HFF-Myc (cell line): ENCODE results near the gene NTN5.
A peak's percentile ranks its signal among the peaks of the same experiment; 100 is the strongest.

Experiments
- DNase-seq: peaks from one replicate; pipeline ENCODE4 v3.0.0-alpha.2; 2011; ENCODE audit warnings: low read depth; ENCODE audit errors: extremely low read depth
- H3K4me3 ChIP-seq: replicated peaks from 2 replicates; pipeline ENCODE4 v1.5.1; 2011; ENCODE audit warnings: low read depth, mild to moderate bottlenecking, control low read depth, low read length
- TF ChIP-seq, protein P1 (sequence below): IDR thresholded peaks from 2 replicates; pipeline ENCODE4 v1.5.1; 2012; ENCODE audit warnings: mild to moderate bottlenecking, low read depth, low read length, control low read depth; ENCODE audit errors: missing control alignments

The NTN5 gene

GRCh38 chr19:48644355-48644754 lies 28.5 kb downstream of the NTN5 start:
- TF ChIP-seq, protein P1, sequence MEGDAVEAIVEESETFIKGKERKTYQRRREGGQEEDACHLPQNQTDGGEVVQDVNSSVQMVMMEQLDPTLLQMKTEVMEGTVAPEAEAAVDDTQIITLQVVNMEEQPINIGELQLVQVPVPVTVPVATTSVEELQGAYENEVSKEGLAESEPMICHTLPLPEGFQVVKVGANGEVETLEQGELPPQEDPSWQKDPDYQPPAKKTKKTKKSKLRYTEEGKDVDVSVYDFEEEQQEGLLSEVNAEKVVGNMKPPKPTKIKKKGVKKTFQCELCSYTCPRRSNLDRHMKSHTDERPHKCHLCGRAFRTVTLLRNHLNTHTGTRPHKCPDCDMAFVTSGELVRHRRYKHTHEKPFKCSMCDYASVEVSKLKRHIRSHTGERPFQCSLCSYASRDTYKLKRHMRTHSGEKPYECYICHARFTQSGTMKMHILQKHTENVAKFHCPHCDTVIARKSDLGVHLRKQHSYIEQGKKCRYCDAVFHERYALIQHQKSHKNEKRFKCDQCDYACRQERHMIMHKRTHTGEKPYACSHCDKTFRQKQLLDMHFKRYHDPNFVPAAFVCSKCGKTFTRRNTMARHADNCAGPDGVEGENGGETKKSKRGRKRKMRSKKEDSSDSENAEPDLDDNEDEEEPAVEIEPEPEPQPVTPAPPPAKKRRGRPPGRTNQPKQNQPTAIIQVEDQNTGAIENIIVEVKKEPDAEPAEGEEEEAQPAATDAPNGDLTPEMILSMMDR = no peak
- no peak for DNase-seq
- H3K4me3 ChIP-seq = no peak overlapping the region

GRCh38 chr19:48642862-48643261 lies 30.0 kb downstream of the NTN5 start:
- DNase-seq = no peak
- TF ChIP-seq, protein P1 = no peak
- H3K4me3 ChIP-seq = no peak overlapping the region

DNA sequence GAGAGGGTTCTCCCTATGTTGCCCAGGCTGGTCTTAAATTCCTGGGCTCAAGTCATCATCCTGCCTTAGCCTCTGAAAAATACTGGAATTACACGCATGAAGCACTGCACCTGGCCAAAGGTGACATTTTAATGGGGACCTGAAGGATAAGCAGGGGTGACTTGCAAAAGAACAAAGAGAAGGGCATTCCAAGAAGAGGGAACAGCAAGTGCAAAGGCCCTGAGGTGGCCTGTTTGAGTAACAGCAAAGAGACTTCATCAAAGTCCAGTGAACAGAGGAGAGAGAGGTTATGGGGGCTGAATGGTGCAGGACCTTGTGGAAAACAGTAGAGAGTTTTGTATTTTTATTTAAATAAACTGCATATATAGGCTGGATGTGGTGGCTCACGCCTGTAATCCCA lies 31.0 kb downstream of the NTN5 start:
- TF ChIP-seq, protein P1 = no peak
- H3K4me3 ChIP-seq = no peak overlapping the region
- no peak for DNase-seq

- no peak for DNase-seq
- H3K4me3 ChIP-seq = no peak overlapping the region
- TF ChIP-seq, protein P1 = no peak
Observed at GRCh38 chr19:48639483-48640375, 33.1 kb downstream of the NTN5 start.

- no peak for DNase-seq
- TF ChIP-seq, protein P1 = no peak
- no peak overlapping the region for H3K4me3 ChIP-seq
Observed at GRCh38 chr19:48638831-48639381, 33.9 kb downstream of the NTN5 start.

GRCh38 chr19:48637948-48638830 lies 34.6 kb downstream of the NTN5 start:
- peak; percentile 84 for DNase-seq
- TF ChIP-seq, protein P1 = no peak
- H3K4me3 ChIP-seq = peak overlapping the region; percentile 39
